HG03432 (cell line): Measurements from ENCODE around the gene FOXA1.
"Not testable (repeated sequence)": the region's sequence is repeated elsewhere in the genome, so short reads cannot be mapped to it uniquely, and the experiment has no call there.

Experiments
- ATAC-seq: cut with Tn5 transposase; IDR thresholded peaks from one replicate; pipeline ENCODE4 v1.9.1; 2021; ENCODE audit warnings: mild to moderate bottlenecking, moderate library complexity; ENCODE audit not compliant: unreplicated experiment

FOXA1 gene

GRCh38 chr14:37563189-37563588 is 31.9 kb downstream of the FOXA1 start:
- ATAC-seq = no peak

DNA sequence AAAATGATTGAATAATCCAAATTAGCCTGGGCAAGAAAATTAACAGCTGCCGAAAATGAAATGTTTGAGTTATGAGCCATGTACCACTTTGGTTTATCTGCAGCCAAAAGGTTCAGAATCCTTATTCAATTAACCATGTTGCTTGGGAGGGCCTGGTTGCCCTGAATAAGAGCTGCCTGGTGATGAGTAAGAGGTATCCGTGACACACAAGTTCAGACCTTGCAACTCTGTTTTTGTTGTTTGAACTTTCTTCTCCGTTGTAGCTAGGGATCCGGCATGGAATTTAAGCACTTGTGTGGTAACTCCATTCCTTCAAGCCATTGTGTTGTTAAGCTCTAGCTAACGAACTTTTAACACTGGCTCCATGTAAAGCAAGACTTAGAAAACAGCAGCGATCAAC is 35.7 kb downstream of the FOXA1 start:
- ATAC-seq = no peak

DNA sequence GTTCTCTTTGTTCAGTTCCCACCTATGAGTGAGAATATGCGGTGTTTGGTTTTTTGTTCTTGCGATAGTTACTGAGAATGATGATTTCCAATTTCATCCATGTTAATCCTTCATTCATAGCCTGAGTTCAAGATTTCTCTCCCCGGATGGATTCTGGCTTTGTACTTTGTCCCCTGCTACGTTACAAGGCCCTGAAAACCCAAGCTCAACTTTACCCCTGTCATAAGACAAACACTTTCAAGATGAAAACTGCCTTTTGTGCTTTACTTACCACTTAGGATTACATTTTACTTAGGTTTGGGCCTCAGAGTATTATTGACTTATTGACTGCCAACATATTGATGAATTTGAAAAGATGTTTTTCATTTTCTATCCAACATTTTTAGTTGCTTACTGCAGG is 36.3 kb downstream of the FOXA1 start:
- ATAC-seq = no peak

DNA sequence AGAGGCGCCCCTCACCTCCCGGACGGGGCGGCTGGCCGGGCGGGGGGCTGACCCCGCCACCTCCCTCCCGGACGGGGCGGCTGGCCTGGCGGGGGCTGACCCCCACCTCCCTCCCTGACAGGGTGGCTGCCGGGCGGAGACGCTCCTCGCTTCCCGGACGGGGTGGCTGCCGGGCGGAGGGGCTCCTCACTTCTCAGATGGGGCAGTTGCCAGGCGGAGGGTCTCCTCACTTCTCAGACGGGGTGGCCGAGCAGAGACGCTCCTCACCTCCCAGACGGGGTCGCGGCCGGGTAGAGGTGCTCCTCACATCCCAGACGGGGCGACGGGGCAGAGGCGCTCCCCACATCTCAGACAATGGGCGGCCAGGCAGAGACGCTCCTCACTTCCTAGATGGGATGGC is 39.5 kb downstream of the FOXA1 start:
- not testable (repeated sequence) for ATAC-seq

GRCh38 chr14:37553935-37554550 is 41.0 kb downstream of the FOXA1 start:
- no peak for ATAC-seq

DNA sequence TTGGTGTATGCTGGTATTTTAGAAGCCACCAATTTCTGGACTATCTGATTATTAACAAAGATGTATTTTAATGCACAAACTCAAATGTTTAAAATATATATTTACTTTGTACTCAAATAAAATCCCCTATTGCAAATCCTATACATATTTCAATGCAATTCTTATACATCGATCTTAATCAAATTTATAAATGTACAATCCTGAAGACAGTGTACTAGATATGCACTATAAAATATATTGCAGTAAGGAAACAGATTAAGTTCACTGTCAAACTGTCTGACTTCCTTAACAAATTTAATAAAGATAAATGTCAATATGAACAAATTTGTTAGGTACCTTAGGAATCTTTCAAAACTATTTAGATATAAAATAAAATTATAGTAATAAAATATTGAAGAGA is 43.9 kb downstream of the FOXA1 start:
- no peak for ATAC-seq

DNA sequence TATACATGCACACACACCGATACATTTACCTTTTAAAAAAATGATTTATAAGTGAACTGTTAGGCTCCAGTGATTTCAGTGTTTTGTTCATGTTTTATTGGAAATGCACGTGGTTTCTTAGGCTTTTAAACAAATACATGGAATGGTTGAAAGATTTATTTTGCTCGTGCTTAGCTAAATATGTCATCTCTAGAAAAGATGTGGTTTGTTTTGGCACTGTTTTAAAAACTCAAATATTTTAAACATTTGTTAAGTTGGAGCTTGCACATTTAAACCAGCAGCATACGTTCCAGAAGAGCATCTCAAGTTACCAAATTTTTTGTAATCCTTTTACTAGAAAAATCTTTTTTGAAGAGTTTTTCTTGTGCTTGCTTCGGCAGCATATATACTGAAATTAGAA is 44.5 kb downstream of the FOXA1 start:
- ATAC-seq = no peak

DNA sequence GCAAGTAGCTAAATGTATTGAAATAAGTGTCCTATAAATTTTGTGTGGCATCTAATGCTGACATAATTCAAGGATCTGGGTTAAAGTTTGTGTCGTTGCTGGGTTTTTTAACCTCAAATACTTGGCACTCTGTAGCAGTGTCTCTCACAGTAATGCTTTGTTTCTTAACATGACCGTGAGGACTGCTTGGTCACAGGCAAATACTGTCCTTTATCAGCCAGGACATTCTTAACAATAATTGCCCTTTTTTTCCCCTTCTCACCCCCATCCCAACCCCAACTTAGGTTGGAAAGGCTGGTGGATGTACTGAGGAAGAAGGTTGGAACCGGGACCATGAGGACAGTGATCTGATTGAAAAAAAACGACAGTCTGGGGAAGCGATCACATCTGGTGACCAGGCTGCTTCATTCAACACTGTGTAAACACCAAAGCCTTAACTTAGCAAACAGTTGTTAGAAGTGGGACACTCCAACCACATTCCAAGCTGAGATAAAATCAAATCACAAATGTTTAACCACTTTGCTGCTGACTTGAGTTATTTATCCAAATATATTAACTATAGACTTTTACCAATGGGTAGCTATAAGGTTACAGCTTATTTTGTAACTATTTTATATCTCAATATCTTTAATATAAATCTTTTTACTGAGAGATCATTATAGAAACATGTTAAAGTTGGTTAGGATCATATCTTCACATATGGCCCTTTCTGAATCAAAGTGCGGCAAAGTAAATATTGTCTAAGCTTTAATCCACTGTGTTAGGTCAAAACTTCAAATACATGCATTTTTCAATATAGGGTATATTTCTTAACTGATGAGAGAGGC is 48.2 kb downstream of the FOXA1 start:
- ATAC-seq = no peak

- no peak for ATAC-seq
Observed at GRCh38 chr14:37545174-37545573, 49.9 kb downstream of the FOXA1 start.

DNA sequence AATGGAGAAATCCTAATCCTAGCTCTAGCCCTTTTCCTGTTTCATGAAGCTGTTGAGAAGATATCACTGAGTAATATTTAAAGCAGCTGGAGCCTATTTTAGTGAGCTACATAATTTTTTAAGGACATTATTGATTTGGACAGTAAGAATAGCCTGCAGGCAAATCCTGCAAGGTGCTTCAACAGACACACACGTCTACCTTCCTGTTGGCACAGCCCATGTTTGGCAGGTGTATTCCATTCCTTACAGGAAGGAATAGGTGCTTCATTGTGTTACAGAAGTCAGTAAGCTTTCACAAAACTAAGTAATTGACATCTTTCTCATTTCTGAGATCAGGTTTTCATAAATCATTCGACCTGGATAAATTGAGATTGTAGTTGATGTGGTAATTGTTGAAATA is 50.6 kb downstream of the FOXA1 start:
- ATAC-seq = no peak

DNA sequence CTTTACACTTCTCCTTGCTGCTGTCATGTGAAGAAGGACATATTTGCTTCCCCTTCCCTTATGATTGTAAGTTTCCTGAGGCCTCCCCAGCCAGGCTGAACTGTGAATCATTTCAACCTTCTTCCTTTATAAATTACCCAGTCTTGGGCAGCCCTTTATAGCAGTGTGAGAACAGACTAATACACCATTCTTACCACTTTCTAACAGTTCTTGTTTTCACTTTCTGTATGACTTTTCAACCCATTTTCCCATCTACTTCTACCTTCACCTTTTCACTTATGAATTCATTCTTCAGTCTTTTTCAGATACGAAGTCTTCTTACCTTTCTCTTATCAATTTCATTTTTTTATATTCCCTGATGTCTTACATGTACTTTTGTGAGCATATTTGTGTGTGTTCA is 55.1 kb downstream of the FOXA1 start:
- no peak for ATAC-seq
